Gastrocnemius medialis (tissue), 4 donors: ENCODE results near the gene CUX1.

Experiments
- POLR2A ChIP-seq, 2 donors: fragments of 450-650 bp; IDR thresholded peaks; one replicate each; pipeline ENCODE4 v1.6.1; 2017; ENCODE audit warnings: antibody characterized with exemption in 2 of 2, mild to moderate bottlenecking in 2 of 2, moderate library complexity in 2 of 2
- TF ChIP-seq, protein P1 (sequence below), 5 experiments: fragments of 450-650 bp in 3 of 5; fragments of 200-600 bp in 2 of 5; sonication (generic) in 2 of 5; IDR thresholded peaks in 4 of 5; conservative IDR thresholded peaks in 1 of 5; 1 replicate in 4 of 5; 2 replicates in 1 of 5; pipeline ENCODE4 v1.5.1; 2016 to 2019; ENCODE audit warnings: antibody characterized with exemption in 5 of 5, mild to moderate bottlenecking in 3 of 5, moderate library complexity in 3 of 5

- TF ChIP-seq, protein P1, sequence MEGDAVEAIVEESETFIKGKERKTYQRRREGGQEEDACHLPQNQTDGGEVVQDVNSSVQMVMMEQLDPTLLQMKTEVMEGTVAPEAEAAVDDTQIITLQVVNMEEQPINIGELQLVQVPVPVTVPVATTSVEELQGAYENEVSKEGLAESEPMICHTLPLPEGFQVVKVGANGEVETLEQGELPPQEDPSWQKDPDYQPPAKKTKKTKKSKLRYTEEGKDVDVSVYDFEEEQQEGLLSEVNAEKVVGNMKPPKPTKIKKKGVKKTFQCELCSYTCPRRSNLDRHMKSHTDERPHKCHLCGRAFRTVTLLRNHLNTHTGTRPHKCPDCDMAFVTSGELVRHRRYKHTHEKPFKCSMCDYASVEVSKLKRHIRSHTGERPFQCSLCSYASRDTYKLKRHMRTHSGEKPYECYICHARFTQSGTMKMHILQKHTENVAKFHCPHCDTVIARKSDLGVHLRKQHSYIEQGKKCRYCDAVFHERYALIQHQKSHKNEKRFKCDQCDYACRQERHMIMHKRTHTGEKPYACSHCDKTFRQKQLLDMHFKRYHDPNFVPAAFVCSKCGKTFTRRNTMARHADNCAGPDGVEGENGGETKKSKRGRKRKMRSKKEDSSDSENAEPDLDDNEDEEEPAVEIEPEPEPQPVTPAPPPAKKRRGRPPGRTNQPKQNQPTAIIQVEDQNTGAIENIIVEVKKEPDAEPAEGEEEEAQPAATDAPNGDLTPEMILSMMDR (IDR thresholded peaks at IDR 0.05 in 4 of 5, conservative IDR thresholded peaks at IDR 0.05 in 1 of 5), result no peak
- no peak for TF ChIP-seq POLR2A (IDR thresholded peaks at IDR 0.05)
Observed at GRCh38 chr7:102297487-102298218, 480.2 kb downstream of the CUX1 start.
